GM21576 (cell line): ENCODE data around the gene ITPA.

Experiments
- ATAC-seq: cut with Tn5 transposase; IDR thresholded peaks from one replicate; pipeline ENCODE4 v1.9.1; 2021; ENCODE audit warnings: mild to moderate bottlenecking, moderate library complexity; ENCODE audit not compliant: unreplicated experiment

The ITPA gene

GRCh38 chr20:3209257-3209945 lies at the start of gene ITPA:
Gene ITPA (plus strand): TSS chr20:3209498. CDS start chr20:3209552, 54 bp downstream.
- ATAC-seq: no peak

- ATAC-seq: no peak
Measured at GRCh38 chr20:3160418-3160817, 48.9 kb upstream of the ITPA start.

DNA sequence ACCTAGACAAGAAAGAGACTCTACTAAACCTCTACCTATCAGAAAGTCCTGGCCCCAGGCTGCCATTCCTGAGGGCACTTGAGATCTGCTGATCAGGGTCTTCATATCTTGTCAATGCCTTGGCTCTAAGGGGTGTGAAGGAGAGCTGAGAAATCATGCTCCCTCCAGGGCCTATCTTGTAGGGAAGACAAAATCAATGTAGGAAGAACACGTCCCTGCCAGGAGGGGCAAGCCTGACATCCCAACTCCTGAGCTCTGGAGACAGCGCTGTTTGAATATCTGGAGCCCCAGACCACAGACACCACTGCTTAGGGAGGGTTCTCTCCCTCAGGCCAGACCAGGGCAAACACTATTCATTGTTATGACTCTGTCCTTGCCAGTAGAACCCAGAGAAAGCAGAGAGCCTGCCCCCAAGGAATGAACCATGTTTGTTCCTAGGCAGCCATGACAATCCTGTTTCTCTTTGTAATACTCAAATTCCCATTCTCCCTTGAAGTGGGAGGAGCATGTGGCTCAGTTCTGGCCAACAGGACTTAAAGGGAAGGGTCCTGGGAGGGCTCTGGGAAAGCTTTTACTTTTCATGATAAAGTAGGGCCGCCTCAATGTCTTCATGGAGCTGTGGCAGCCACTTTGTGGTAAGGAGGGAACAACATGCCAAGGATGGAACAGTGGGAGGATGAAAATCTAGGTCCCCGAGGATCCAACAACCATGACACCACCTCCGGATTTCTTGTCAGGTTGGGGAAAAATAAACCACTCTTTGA lies 47.8 kb upstream of the ITPA start:
- ATAC-seq: no peak

- ATAC-seq: no peak
Measured at GRCh38 chr20:3162080-3162611, 47.2 kb upstream of the ITPA start.

GRCh38 chr20:3163099-3164042 lies 45.9 kb upstream of the ITPA start:
- no peak for ATAC-seq

GRCh38 chr20:3164043-3164762 lies 45.1 kb upstream of the ITPA start:
- ATAC-seq: no peak

GRCh38 chr20:3164763-3165410 lies 44.4 kb upstream of the ITPA start:
- ATAC-seq: no peak

- ATAC-seq: no peak
Measured at GRCh38 chr20:3165473-3166337, 43.6 kb upstream of the ITPA start.

DNA sequence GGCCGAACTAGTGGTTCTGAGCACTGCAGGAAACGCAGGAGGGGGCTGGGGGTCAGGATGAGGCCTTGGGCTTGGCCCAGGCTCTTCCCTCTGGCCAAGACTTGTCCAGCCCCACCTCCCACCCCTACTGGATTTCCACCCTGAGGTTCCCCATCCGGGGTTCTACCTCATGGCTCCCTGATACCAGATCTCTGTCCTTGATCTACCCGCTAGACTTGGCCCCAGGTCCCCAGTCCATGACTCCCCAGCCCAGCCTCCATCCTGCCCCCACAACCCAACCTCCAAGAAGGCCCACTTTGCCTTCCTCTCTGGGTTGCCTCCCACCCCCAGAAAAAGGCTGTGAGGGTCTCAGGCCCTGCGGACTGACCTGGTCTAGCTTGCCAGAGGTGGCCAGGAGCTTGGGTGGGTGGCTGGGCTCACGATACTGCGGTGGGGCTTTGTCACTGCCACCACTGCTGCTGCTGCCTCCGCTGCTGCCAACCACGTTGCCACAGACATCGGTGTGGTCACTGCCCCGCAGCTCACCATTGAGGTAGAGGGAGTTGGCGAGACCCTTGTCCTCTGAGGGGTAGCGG lies 42.9 kb upstream of the ITPA start:
- no peak for ATAC-seq

DNA sequence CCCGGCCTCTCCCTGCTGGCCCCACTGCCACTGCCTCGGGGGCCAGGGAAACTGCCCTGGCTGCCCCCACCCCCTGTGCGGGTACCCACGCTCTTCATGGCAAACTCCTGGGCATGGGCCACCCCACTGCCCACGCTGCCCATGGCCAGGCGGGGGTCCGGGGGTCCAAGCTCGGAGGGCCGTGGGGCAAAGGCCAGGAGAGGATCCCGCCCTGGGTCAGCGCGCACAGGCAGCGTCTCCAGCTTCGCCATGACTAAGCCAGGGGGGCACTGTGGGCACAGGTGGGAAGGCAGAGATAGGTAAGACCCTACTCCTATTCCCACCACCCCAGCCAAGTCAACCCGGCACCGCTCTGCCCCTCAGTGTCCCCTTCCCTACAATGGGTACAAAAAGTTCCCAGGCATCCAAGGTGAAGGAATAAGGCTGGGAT lies 42.4 kb upstream of the ITPA start:
- ATAC-seq: no peak

- ATAC-seq: no peak
Measured at GRCh38 chr20:3167738-3168078, 41.6 kb upstream of the ITPA start.

DNA sequence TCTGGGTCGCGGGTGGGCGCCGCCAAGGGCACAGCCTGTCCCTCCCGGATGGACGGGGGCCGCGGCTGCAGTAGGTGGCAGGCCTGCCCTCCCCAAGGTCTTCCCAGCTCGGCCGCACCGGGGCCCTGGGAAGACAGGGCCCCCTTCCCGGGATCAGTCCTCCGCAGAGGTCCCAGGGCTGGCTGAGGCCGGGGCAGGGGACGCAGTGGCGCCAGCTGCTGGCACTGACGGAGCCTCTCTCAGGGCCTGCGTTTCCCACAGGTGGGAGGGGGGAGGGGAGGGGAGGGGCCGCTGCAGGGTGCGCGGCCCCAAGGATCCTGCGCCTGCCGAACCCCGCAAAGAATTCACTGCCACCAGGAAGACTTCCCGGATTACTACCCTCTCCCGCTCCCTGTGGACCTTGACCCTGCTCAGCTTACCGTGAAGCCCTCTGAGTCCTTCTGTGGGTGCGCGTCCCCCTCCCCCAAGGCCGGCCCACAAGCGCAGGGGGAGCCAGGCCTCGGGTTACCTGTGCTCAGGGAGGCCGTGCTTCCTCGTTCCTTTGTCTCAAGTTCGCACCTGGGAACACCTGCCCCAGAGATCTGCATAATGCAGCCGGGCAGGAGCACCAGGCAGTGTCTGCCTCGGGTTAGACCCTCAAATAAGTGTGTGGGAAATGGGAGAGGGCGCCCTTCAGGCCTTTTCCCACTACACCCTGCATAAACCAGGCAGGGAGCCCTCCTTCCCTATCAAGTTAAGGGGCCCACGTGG lies 41.0 kb upstream of the ITPA start:
- no peak for ATAC-seq

DNA sequence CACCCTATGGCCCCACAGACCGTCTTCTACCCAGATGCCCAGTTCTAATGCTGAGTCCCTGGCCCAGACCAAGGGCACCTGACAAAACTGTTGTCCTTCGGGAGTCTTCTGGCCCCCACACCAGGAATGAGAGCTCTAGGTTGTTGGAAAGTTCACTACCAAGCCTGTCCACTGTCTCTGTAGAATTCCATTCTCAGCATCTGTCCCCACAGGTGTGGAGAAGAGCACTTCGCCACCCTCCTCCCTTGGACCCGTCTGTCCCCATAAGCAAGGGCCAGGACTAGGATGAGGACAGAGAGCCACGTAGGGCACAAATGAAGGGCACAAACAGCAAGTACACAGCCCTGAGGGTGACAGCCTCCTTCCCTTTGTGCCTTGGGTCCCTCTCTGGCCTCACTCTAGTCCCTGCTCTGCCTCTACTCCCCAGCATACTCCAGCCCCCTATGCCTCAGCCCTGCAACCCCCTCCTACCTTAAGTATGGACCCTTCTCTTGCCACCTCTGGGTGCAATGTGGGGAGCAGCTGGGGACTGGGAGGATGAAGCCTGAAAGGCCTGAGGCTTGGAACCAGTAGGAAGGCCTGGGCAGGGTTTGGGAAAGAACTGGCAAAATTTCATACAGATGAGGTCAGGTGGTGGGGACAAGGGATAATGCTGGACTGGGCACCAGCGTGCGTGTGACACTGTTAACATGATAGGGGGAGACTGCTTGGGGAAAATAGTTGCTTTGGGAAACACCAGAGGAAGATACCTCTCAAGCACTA lies 40.3 kb upstream of the ITPA start:
- ATAC-seq: no peak

DNA sequence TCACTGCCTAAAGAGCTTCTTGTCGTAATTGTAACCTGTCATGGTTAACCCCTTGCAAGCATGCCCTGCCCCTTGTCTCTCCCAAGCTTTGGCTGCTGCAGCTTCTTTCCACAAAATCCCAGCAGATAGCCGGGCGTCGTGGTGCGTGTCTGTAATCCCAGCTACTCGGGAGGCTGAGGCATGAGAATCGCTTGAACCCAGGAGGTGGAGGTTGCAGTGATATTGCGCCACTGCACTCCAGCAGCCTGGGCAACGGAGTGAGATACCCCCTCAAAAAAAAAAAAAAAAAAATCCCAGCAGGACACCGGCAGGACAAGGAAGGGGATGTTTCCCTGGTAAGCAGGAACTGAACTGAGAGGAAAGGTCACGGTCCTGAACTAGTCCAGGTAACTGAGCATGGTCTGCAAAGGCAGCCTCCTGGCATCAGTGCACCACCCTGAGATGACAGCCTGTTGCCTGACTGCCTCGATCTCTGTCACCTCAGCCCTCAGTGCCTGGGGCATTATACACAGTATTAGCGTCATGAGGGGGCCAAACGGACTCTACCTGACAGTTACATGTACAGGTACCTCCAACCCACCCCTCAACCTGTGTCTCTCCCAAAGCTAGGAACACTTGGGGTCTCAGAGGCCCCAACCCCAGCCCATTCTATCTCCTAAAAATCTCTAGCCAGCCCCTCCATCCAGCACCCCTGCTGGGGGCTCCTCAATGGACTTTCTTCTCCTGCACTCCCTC lies 37.7 kb upstream of the ITPA start:
- no peak for ATAC-seq

- ATAC-seq: no peak
Measured at GRCh38 chr20:3172126-3172932, 37.0 kb upstream of the ITPA start.
